ENCODE data around the gene TNFAIP8L3.

The TNFAIP8L3 gene

GRCh38 chr15:51089041-51089440 is 5.7 kb downstream of the TNFAIP8L3 start:
- no peak for DNase-seq

DNA sequence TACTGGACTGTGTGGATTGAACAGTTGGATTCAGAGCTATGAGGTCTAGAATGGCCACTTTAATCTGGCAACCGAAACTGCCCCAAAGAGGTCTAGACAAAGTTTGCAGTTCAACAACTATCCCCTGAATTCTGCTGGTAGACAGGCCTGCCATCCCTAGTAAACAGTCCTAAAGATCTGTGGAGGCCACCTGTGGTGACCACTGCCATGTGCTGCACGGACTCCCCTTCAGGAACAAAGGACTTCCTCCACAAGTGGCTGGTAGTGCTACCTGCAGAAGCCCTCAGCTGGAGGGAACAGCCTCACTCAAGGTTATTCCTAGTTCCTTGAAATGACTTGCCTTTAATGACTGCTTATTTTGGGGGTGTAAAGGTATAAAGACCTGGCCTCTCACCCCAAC is 6.1 kb downstream of the TNFAIP8L3 start:
- no peak for DNase-seq

- no peak for DNase-seq
Observed at GRCh38 chr15:51087513-51087912, 7.2 kb downstream of the TNFAIP8L3 start.

DNA sequence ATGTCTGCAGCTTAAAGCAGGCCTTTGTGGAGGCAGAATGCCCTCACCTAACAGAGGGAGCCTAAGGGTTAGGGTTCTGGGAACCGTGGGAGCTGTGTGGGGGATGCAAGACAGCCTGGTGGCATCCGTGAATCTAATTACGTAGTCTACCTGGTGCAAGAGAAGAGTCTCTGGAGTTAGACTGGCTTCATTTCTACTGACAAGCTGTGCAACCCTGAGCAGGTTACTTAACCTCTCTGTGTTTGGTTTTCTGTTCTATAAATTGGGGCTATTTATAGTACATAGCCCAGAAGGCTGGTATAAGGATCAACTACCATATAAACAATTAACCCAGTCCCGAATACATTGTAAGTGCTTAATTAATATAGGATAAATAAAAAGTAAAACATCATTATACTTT is 8.3 kb downstream of the TNFAIP8L3 start:
- DNase-seq, result no peak

GRCh38 chr15:51085764-51086163 is 8.9 kb downstream of the TNFAIP8L3 start:
- DNase-seq, result no peak

GRCh38 chr15:51083641-51084166 is 11.0 kb downstream of the TNFAIP8L3 start:
- no peak for DNase-seq

GRCh38 chr15:51082246-51082645 is 12.5 kb downstream of the TNFAIP8L3 start:
- DNase-seq, result no peak

GRCh38 chr15:51080286-51080685 is 14.4 kb downstream of the TNFAIP8L3 start:
- no peak for DNase-seq

DNA sequence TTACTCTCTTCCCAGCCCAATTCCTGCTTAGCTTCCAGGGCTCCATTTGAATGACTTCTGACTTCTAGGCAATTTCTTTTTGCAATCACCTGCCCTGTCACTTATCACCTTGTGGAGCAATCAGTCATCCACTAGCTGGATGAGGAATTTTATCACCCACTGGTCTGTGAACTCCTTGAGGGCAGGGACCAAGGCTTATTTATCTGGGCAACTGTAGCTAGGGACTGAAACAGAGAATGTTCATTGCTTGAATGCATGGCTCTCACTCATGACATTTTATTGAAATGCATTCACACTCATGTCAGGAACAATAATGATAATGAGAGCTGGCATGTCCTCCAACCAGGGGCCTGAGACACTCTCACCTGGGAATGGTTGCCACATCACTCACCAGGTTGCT is 15.5 kb downstream of the TNFAIP8L3 start:
- no peak for DNase-seq

DNA sequence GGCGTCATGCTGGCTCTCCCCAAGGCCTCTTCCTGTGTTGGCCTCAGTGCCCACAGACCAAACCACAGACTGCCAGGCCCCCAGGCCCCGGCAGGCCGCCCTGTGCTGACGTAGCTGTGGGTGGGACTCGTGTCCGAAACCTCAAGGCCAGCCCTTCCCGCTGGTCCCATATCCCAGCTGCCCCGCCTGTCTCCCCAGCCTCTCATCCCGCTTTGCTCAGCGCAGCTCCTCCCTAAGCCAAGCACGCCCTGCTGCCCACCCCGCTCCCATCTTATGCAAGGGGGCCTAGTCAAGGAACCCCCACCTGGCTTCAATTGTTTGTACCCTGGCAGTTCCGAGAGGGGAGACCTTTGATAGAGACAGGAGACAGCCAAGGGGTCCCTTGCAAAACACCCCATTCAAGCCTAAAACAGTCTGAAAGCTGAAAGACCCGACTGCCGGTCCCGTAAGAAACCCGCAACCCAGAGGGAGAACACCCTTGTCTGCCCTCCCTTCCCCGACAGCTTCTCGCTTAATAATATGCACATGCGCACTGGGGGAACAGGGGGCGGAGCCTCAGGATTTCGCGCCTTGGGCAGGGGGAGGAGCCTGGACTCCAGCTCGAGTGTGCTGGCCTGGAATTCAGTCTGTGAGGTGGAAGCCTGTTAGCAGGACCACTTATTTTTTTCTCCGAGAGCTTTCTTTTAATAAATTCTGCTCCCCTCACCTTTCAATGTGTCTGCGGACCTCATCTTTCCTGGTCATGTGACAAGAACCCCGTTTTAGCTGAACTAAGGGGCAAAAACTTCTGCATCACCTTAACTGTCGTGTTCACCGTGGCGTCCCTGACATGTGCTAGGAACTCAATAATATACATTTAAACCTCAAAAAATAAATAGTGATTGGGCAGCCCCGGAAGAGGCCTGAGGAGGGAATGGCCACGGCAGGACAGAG is 17.2 kb downstream of the TNFAIP8L3 start:
- no peak for DNase-seq

- DNase-seq, result no peak
Observed at GRCh38 chr15:51076524-51077220, 18.0 kb downstream of the TNFAIP8L3 start.

GRCh38 chr15:51075826-51076523 is 18.7 kb downstream of the TNFAIP8L3 start:
- DNase-seq, result no peak

DNA sequence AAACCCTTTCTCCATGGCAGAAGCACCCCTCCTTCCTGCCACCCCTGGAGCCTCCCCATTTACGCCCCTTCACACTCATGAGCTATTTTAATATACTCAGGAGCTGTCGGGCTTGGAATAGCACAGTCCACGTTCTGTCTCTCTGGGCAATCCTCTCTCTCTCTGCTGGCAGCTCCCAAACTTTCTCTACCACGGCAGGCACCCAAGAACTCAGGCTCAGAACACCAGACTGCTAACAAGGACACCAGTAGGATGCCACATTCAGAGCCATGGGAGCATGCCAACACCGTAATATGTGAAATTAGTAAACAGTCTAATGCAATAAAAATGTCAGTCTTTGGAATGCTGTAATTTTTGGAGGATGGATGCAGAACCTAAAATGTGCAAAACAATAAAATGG is 19.3 kb downstream of the TNFAIP8L3 start:
- DNase-seq, result no peak

- no peak for DNase-seq
Observed at GRCh38 chr15:51074926-51075325, 19.8 kb downstream of the TNFAIP8L3 start.

GRCh38 chr15:51071578-51071977 is 23.1 kb downstream of the TNFAIP8L3 start:
- DNase-seq, result no peak

- DNase-seq, result no peak
Observed at GRCh38 chr15:51069983-51070382, 24.7 kb downstream of the TNFAIP8L3 start.

DNA sequence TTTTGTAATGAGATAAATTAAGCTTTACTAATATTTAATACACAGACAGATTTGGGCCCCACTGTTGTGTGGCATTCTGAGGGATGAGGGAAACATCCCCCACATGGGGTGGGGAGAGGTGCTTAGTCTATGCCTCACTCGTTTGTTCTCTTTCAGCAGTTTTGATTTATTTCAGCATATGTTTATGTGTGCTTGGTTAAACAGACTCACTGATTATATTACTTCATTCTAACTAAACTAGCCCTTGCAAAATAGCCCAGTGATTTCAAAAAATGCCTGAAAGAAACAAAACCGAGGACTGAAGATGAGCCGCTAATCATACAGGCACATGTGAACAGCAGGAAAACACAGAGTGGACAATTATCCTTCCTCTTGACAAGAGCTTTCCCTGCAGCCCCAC is 27.2 kb downstream of the TNFAIP8L3 start:
- no peak for DNase-seq

DNA sequence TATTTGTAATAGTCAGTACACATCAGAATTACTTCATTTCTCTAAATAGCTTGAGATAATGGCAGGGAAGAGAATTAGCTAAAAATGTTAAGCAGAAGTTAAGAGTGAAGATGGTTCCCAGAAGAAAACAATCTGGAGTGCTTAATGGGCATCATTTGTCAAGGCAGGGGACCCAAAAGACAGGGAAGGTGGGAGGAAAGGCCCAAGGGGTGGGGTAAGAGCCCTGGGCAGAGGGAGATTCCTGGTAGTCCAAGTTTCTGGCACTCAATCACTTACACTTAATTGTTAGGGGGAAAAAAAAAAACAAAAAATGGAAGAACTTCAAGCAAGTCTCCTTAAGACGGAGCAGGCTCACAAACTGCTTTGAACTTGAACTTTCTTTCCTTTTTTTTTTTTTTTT is 28.9 kb downstream of the TNFAIP8L3 start:
- DNase-seq, result no peak

DNA sequence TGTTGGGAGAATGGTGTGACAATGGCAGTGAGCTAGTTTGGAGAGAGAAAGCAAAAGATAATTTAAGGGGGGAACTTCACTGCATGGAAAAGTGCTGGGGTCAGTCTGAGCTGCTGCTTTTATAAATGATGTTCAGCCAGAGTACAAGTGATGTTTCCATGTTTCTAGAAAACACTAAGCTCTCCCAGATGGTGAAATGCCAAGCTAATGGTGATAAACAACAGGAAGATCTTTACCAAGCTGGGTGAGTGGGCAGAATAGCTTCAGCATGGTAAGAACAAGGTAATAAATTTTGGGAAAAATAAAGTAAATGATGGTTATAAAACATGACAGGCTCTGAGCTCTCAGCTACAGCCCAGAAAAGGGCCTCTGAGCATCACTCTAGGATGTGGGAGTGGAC is 29.4 kb downstream of the TNFAIP8L3 start:
- no peak for DNase-seq

GRCh38 chr15:51062736-51063135 is 32.0 kb downstream of the TNFAIP8L3 start:
- no peak for DNase-seq

- DNase-seq, result no peak
Observed at GRCh38 chr15:51060030-51060673, 34.6 kb downstream of the TNFAIP8L3 start.

DNA sequence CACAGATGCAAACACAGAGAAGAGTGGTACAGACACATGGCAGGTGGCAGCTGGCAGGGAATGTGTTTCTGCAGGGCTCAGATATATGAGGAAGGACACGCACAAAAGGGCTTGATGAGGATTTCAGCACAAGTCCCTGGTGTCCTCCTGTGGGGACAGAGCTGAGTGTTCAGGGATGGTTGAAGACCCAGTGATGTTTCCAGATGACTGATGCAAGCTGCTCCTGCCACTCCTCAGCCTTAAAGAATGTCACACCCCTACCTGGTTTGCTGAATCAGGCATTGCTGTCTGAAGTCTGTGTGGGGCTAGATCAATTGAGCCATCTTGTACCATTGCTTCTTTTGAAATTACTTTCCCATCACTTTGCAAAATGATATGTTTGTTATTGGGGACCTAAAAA is 40.2 kb downstream of the TNFAIP8L3 start:
- no peak for DNase-seq

DNA sequence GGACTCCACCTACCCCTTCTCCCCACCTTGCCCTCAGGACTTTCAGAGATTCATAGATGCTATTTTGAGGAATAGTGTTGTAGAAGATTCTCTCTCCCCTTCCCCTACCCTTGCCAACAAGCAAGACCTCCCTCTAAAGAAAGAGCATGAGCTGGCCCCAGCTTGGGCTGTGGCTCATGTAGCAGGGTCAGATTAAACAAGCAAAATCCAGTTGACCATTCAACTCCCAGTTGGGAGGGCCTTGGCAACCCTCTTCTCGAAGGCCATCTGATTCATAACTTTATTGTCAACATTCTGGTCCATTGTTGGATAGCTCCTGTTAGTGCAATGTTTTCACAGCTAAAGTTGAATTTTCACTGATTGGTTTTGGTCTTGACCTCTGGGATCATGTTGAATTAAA is 41.1 kb downstream of the TNFAIP8L3 start:
- DNase-seq, result no peak
